RWPE2 (cell line): ENCODE results near the gene CCT6A.
"Not testable (repeated sequence)": the region's sequence is repeated elsewhere in the genome, so short reads cannot be mapped to it uniquely, and the experiment has no call there.

Experiments
- ATAC-seq: fragments of 200-7000 bp; cut with Tn5 transposase; 3 replicates; pipeline ENCODE4 v1.9.1; 2021; ENCODE audit warnings: low read depth
- DNase-seq: peaks from one replicate; pipeline ENCODE4 v3.0.0-alpha.2; 2020; ENCODE audit warnings: low spot score
- H3K27ac ChIP-seq: fragments of 450-650 bp; 2 replicates; pipeline ENCODE4 v1.5.1; 2017; ENCODE audit warnings: mild to moderate bottlenecking; ENCODE audit not compliant: poor library complexity, severe bottlenecking
- H3K27me3 ChIP-seq: fragments of 250-450 bp; sonication (Bioruptor Pico); 2 replicates; pipeline ENCODE4 v1.5.1; 2021; ENCODE audit warnings: mild to moderate bottlenecking, moderate library complexity; ENCODE audit not compliant: insufficient read depth, poor library complexity, severe bottlenecking
- H3K36me3 ChIP-seq: fragments of 250-450 bp; sonication (Bioruptor Pico); 2 replicates; pipeline ENCODE4 v1.5.1; 2020; ENCODE audit warnings: low read depth, mild to moderate bottlenecking, moderate library complexity
- H3K4me1 ChIP-seq: fragments of 250-450 bp; sonication (Bioruptor Pico); 2 replicates; pipeline ENCODE4 v1.5.1; 2021; ENCODE audit warnings: mild to moderate bottlenecking, moderate library complexity; ENCODE audit not compliant: insufficient read depth, poor library complexity, severe bottlenecking
- H3K4me3 ChIP-seq: fragments of 250-450 bp; sonication (Bioruptor Pico); 2 replicates; pipeline ENCODE4 v1.5.1; 2021; ENCODE audit warnings: mild to moderate bottlenecking, moderate library complexity; ENCODE audit not compliant: severe bottlenecking
- H3K9me3 ChIP-seq: fragments of 250-450 bp; sonication (Bioruptor Pico); 2 replicates; pipeline ENCODE4 v1.5.1; 2021; ENCODE audit warnings: mild to moderate bottlenecking, moderate library complexity; ENCODE audit not compliant: severe bottlenecking
- CTCF ChIP-seq: fragments of 450-650 bp; IDR thresholded peaks from one replicate; pipeline ENCODE4 v1.5.1; 2017; ENCODE audit warnings: mild to moderate bottlenecking, moderate library complexity; ENCODE audit not compliant: poor library complexity, severe bottlenecking

The CCT6A gene

GRCh38 chr7:56009695-56010094 is 41.9 kb upstream of the CCT6A start:
- H3K4me3 ChIP-seq = no peak overlapping the region
- TF ChIP-seq CTCF = no peak
- H3K9me3 ChIP-seq = no peaks in the 10 kb centered on the region
- peak; percentile 92 for DNase-seq
- no peaks in the 10 kb centered on the region for H3K27me3 ChIP-seq
- peaks cover 29% of the 10 kb centered on the region for H3K36me3 ChIP-seq
- peaks cover 19% of the 10 kb centered on the region for H3K4me1 ChIP-seq
- H3K27ac ChIP-seq = peak overlapping the region; percentile 70
- ATAC-seq = peak; percentile 96

DNA sequence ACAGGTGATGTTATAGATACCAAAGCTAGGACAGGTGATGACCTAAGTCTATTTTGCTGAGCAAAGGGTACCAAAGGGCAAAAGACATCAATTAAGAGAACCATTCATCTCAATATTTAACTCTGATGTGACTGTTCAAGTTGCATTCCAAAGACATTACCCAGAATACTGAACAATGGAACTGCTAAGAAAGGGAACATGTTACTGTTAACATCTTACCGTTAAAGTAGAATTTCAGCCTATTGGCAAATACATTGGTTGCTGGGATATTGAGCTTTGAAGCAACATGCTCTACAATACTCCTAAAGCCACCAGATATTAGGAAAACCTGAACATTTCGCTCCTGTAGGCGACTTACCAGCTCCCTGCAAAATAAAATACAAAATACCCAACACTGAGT is 34.5 kb upstream of the CCT6A start:
- H3K4me1 ChIP-seq, H3K9me3 ChIP-seq, H3K27ac ChIP-seq, H3K27me3 ChIP-seq, H3K4me3 ChIP-seq, DNase-seq: not testable (repeated sequence)
- 0 out of 3 replicates have a peak, but pooled peaks have one; percentile 31 for ATAC-seq
- H3K36me3 ChIP-seq = peaks cover 71% of the 10 kb centered on the region

DNA sequence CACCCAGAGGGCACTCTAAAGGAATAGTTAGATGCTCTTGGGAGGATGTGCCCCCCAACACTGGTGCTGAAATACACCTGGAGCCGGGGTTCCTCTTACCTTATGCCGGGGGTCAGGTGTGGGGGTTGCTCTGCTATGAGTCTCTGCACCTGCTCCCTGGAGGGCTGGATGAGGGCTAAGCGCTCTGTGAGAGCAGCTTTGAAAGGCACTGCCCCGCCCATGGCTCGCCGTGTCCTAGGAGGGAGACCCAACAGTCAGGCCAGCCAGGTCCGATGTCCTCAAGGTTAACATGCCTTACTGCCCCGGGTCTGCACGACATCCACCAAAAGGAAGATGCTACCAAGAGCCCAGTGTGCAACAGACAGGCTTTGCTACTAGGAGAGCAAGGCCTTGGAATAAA is 32.1 kb upstream of the CCT6A start:
- no peak for TF ChIP-seq CTCF
- Histone ChIP-seq H3K9me3 (no peaks in the 10 kb centered on the region), H3K4me1 (no peaks in the 10 kb centered on the region), H3K4me3 (no peak overlapping the region), H3K27me3 (no peaks in the 10 kb centered on the region), H3K27ac (no peak overlapping the region), H3K36me3 (peaks cover 63% of the 10 kb centered on the region)
- ATAC-seq = no peak
- no peak for DNase-seq

- TF ChIP-seq CTCF = no peak
- Histone ChIP-seq H3K27ac (no peak overlapping the region), H3K4me3 (no peak overlapping the region), H3K27me3 (no peaks in the 10 kb centered on the region), H3K36me3 (peaks cover 66% of the 10 kb centered on the region), H3K4me1 (peaks cover 5% of the 10 kb centered on the region), H3K9me3 (no peaks in the 10 kb centered on the region)
- ATAC-seq = no peak
- no peak for DNase-seq
These were observed 28.1 kb upstream of the CCT6A start for GRCh38 chr7:56023500-56023899.

DNA sequence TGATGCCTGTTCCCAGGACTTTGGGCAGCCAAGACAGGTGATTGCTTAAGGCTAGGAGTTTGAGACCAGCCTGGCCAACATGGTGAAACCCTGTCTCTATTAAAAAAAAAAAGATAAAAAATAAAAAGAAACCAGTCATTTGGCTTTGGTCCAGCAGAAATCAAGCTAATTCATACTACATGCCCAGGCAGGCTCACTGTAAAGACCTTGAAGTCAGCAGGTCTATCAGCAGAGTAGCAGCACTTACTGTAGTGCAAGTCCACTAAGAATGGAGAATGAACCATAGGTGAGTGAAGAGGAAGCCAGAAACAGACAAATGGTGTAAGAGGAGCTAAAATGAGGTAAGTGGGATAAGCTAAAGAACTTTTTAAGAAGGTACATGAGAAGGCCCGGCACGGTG is 25.0 kb upstream of the CCT6A start:
- no peak overlapping the region for H3K4me3 ChIP-seq
- H3K9me3 ChIP-seq = no peaks in the 10 kb centered on the region
- ATAC-seq (peak; percentile 58; the same call in 1 of the 3 replicates), DNase-seq (no peak)
- H3K36me3 ChIP-seq = peaks cover 66% of the 10 kb centered on the region
- no peak for TF ChIP-seq CTCF
- H3K4me1 ChIP-seq = peaks cover 5% of the 10 kb centered on the region
- no peak overlapping the region for H3K27ac ChIP-seq
- no peaks in the 10 kb centered on the region for H3K27me3 ChIP-seq
